Stimulated activated CD8-positive, alpha-beta memory T cell treated with anti-CD3 and anti-CD28 coated beads, Interleukin-4, amount 100 ng/mL, for 48 hours (primary cell): ENCODE measurements around the gene GTPBP2.
"Not testable (repeated sequence)": the region's sequence is repeated elsewhere in the genome, so short reads cannot be mapped to it uniquely, and the experiment has no call there.

ENCODE experiments used
- DNase-seq: peaks from one replicate; pipeline ENCODE4 v3.0.0-alpha.2; 2020

The GTPBP2 gene

GRCh38 chr6:43658161-43658560, 29.1 kb upstream of the GTPBP2 start:
- DNase-seq, result no peak

- no peak for DNase-seq
Observed at GRCh38 chr6:43657221-43657802, 28.2 kb upstream of the GTPBP2 start.

GRCh38 chr6:43652822-43653221, 23.8 kb upstream of the GTPBP2 start:
- DNase-seq, result not testable (repeated sequence)

DNA sequence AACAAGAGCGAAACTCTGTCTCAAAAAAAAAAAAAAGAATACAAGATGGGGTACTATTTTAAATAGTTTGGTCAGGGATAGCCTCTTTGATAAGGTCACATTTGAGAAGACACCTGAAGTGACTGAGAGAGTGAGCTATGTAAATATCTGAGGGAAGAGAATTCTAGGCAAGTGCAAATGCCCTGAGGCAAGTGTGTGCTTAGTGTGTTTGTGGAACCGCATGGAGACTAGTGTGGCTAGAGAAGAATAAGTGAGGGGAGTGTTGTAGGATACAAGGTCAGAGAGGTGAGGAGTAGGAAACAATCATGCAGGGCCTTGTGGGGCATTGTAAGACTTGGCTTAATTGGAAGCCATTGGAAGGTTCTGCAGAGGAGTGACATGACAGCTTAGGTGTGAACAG, 19.2 kb upstream of the GTPBP2 start:
- no peak for DNase-seq

GRCh38 chr6:43647613-43648012, 18.5 kb upstream of the GTPBP2 start:
- DNase-seq, result no peak

- no peak for DNase-seq
Observed at GRCh38 chr6:43645613-43645964, 16.5 kb upstream of the GTPBP2 start.

DNA sequence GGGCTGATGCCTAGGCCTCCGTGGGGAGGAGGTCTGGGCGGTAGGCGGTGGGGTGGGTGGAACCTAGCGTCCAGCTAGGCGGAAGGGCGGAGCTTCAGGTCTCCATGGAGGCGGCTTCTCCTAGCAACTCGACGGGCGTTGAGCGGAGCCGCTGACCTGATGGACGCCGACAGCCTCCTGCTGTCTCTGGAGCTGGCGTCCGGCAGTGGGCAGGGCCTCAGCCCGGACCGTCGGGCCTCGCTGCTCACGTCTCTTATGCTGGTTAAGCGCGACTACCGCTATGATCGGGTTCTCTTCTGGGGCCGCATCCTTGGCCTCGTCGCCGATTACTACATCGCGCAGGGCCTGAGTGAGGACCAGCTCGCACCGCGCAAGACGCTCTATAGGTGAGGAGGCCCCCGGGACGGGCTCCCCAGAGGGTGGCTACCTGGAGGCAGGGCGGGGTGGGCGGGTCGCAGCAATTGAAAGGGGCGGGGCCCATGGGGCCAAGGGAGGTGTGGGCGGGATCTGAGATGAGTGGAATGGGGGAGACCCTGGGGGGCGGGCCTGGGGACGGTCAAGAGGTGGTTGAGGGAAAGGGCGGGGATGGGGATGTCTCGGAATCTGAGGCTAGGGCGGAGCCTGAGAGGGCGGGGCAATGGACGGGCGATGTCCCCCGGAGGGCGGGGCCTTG, 16.0 kb upstream of the GTPBP2 start, which contains the start of gene RSPH9:
RSPH9 (plus strand) TSS at position 97 of the 673 bp plus-strand sequence; CDS start at position 160, 63 bp downstream.
- peak; percentile 80 for DNase-seq

DNA sequence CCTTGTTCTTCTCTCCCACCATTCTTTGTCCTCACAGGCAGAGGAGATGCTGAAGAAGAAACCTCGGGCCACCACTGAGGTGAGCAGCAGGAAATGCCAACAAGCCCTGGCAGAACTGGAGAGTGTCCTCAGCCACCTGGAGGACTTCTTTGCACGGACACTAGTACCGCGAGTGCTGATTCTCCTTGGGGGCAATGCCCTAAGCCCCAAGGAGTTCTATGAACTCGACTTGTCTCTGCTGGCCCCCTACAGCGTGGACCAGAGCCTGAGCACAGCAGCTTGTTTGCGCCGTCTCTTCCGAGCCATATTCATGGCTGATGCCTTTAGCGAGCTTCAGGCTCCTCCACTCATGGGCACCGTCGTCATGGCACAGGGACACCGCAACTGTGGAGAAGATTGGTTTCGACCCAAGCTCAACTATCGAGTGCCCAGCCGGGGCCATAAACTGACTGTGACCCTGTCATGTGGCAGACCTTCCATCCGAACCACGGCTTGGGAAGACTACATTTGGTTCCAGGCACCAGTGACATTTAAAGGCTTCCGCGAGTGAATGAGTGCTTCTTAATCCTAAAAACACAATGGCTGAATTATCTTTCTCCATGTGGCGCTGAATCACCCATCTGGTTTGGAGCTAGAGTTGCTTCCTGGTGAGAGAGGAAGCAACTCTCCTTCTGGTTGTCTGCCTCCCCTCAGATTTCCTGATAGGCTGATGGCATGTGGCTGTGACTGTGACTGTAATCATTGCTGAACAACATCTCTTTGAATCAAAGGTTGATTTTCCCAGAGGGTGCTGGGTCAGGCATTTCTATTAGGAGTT, 11.1 kb upstream of the GTPBP2 start:
- no peak for DNase-seq

GRCh38 chr6:43636308-43636659, 7.2 kb upstream of the GTPBP2 start:
- no peak for DNase-seq

DNA sequence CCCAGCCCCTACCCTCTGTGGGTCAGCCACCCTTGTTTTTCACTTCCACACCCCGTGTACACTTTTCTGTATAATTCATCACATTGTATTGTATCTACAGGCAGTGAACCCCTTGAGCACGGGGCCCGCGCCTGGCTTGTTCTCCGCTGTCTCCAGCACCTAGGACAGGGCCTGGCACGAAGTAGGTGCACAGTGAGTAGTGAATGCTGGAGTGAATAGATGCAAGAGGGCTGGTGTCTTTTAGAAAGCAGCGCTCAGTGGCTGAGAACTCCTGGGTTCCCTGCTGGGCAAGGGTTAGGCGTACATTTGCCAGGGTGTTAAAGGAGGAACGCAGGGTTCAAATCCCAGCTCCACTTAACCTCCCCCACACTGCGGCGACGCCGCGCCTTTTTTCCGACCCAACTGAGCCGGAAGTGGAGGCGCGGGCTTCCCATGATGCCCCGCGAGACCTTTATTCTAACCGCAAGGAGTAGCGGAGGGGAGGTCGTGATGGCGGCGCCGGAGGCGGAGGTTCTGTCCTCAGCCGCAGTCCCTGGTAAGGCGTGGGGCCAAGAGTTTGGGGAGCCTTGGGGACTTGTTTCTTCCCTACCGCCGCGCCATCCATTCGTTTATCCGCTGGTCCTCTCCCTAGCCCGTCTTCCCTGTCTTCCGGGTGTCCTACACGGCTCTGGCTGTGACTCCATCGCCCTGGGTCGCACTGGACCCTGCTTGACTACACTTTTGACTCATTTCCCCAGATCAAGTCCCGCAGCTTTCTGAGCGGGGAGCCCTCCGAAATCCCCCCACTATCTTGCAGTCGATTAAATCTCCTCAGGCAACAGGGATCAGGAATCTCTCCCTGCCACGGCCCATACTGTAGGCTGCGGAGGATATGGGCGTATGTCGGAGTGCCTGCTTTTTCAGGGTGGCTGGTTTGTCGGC, 6.6 kb upstream of the GTPBP2 start, which contains the start of gene MAD2L1BP:
MAD2L1BP (plus strand) TSS at position 454 of the 921 bp plus-strand sequence; CDS start at position 490, 36 bp downstream.
- peak; percentile 93 for DNase-seq

DNA sequence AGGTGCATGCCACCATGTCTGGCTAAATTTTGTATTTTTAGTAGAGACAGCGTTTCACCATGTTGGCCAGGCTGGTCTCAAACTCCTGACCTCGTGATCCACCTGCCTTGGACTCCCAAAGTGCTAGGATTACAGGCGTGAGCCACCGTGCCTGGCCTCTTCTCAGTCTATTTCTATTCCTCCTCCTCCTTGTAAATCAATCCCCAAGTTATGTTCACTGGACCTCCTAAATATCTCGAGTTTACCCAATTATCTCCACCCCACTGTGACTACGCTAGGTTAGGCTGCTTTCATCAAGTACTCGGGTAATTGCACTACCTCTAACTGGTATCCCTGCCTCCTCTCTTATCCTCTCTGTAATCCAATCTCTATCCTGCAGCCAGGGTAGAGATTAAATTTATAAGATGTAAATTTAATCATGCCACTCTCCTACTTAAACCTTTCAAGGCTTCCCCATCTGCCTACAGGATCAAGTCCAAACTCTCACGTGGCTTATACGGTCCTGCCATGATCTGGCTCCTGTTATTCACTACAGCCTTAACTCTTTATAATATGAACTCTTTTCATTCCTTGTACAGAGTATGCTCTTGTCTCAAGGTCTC, 5.7 kb upstream of the GTPBP2 start:
- DNase-seq, result no peak

- not testable (repeated sequence) for DNase-seq
Observed at GRCh38 chr6:43633002-43633401, 3.9 kb upstream of the GTPBP2 start.

DNA sequence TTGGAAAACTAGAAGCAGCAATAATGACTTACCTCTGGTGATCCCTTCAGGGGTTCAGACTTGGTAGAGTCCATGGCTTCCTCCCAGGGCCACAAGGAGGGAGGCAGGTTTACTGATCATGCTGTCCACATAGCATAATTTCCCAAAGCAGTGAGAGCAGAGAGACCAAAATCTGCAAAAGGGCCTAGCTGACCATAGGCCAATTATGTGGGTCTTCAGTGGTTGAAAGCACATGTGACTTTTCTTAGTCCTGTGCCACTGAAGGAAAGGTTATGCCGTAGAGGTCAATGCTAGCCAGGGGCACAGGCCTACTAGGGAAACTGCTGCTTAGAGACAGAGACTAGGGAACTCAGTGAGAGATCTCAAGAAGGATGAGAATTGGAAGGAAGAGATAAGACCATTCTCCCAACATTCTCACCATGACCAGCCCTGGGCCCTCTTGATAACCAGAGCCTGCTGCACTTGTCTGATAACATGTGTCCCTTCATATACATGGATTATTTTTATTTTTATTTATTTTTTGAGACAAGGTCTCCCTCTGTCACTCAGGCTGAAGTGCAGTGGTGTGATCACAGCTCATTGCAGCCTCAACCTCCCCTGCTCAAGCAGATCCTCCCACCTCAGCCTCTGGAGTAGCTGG, 2.0 kb upstream of the GTPBP2 start:
- DNase-seq, result no peak

- peak; percentile 94 for DNase-seq
Observed at GRCh38 chr6:43629505-43630300, 639 bp upstream of the GTPBP2 start.

GRCh38 chr6:43628393-43629103, 516 bp downstream of the GTPBP2 start:
- peak; percentile 73 for DNase-seq

DNA sequence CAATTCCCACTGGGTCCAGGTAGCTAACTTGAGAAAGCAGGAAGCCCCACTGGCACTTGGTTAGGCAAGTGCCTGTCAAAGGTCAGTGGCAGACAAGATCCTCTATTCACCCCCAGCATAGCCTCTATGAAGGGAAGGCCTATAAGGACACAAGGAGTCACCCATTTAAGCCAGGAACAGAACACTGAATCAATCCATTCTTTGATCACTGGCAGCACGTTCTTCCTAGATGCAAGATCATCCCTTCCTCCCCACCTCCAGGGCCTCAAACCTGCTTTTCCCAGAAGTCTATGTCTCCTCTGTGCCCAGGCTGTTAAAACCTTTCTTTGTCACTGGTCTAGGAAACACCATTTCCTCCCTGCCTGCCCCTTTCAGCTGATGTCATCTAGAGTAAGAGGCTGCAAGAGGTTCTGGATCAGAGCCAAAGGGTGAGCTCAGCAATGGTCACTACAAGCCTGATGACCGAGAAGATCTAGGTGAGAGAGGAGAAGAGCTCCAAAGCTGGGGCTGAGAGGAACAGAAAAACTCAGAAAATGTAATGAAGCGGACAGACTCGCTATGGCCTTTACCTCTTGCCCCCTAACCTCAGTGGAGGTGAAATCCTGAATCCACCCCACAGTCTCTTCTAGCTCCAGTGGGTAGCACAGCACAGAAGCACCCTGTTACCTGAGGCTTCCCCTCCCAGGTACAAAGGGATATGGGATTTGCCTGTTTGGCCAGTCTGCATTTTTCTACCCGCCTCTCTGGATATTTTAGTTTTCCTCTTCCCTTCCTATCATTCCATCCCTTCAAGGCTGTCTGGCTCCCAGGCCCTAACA, 1.8 kb downstream of the GTPBP2 start:
- no peak for DNase-seq

DNA sequence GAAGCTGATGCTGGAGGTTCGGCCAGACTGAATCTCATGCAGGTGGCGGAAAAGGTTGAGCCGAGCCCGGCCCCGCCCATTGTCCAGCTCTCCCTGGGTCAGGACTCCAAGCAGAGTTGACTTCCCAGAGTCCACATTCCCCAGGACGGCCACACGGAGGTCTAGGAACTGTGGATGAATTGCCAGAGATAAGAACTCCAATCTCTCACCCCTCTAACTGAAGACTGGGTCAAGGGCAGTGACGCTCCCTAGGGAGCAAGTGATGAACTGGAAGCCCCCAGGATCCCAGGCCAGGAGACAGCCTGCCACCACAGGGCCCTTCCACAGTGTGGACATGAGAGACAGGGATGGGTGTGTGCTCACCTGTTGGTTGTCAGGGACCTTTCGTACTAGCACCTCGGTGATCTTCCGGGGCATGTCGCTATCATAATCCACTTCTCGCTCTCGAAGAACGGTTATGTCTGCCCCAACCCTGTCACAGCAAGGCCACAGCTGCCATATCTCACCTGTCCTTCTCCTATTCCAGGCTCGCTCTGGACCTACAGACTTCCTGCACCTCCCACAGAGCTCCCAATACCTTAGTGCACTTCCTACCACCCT, 3.6 kb downstream of the GTPBP2 start:
- no peak for DNase-seq

GRCh38 chr6:43624786-43625288, 4.2 kb downstream of the GTPBP2 start:
- no peak for DNase-seq
